Gastroesophageal sphincter (tissue), 4 donors: ENCODE results near the gene ARHGAP26. TPM values are rescaled to one million over a fixed set of nuclear protein-coding genes. Genes with fewer than 3 reads are reported as not detected.

Experiments used
- ATAC-seq: fragments of 150-250 bp; one replicate; pipeline ENCODE4 v1.9.1; 2016; ENCODE audit warnings: mild to moderate bottlenecking, moderate library complexity
- H3K27ac ChIP-seq, 4 donors: fragments of 200-600 bp; sonication (generic) in 3 of 4; 1 replicate in 3 of 4; 2 replicates in 1 of 4; pipeline ENCODE4 v1.5.1; 2016 to 2019
- H3K27me3 ChIP-seq: fragments of 200-600 bp; sonication (generic); one replicate; pipeline ENCODE4 v1.5.1; 2019
- H3K36me3 ChIP-seq, 2 donors: fragments of 200-600 bp; sonication (generic); one replicate each; pipeline ENCODE4 v1.5.1; 2019; ENCODE audit warnings: control low read depth in 1 of 2
- H3K4me1 ChIP-seq, 3 donors: fragments of 200-600 bp; sonication (generic); 1 replicate in 2 of 3; 2 replicates in 1 of 3; pipeline ENCODE4 v1.5.1; 2016 to 2019; ENCODE audit warnings: control low read depth in 2 of 3
- H3K4me3 ChIP-seq, 2 donors: fragments of 200-600 bp; sonication (generic); one replicate each; pipeline ENCODE4 v1.5.1; 2019; ENCODE audit warnings: mild to moderate bottlenecking in 1 of 2, moderate library complexity in 1 of 2
- H3K9me3 ChIP-seq, 3 donors: fragments of 200-600 bp; sonication (generic); one replicate each; pipeline ENCODE4 v1.5.1; 2017 to 2019; ENCODE audit warnings: control low read depth in 2 of 3
- CTCF ChIP-seq, 4 experiments: fragments of 200-600 bp in 2 of 4; fragments of 450-650 bp in 2 of 4; sonication (generic) in 1 of 4; IDR thresholded peaks; one replicate each; pipeline ENCODE4 v1.5.1; 2017 to 2019; ENCODE audit warnings: antibody characterized with exemption in 4 of 4, mild to moderate bottlenecking in 2 of 4, moderate library complexity in 2 of 4
- EP300 ChIP-seq: sonication (generic); formaldehyde crosslinking; IDR thresholded peaks from one replicate; pipeline ENCODE4 v1.6.1; 2017; ENCODE audit warnings: antibody characterized with exemption, mild to moderate bottlenecking
- POLR2A ChIP-seq, 2 donors: fragments of 450-650 bp; IDR thresholded peaks; one replicate each; pipeline ENCODE4 v1.6.1; 2017; ENCODE audit warnings: antibody characterized with exemption in 2 of 2, mild to moderate bottlenecking in 2 of 2, moderate library complexity in 1 of 2
- POLR2AphosphoS5 ChIP-seq: sonication (generic); formaldehyde crosslinking; IDR thresholded peaks from one replicate; pipeline ENCODE4 v1.6.1; 2017; ENCODE audit warnings: antibody characterized with exemption
- WGBS, 2 donors: methylation state at CpG; one replicate each; pipeline ENCODE4 v1.1.5; 2018; ENCODE audit warnings: low coverage in 1 of 2; 5-methylcytosine and 5-hydroxymethylcytosine counted together
- total RNA-seq, 4 donors: library from RNA; depleted of rRNA; stranded (reverse); fragments of >200 nt; gene quantifications; one replicate each; pipeline ENCODE4 v1.1.0, GENCODE V29; 2016

Gene ARHGAP26
- total RNA-seq, 4 donors from 2014 or later = 15.2 to 41.7 (median 31.7) TPM

DNA sequence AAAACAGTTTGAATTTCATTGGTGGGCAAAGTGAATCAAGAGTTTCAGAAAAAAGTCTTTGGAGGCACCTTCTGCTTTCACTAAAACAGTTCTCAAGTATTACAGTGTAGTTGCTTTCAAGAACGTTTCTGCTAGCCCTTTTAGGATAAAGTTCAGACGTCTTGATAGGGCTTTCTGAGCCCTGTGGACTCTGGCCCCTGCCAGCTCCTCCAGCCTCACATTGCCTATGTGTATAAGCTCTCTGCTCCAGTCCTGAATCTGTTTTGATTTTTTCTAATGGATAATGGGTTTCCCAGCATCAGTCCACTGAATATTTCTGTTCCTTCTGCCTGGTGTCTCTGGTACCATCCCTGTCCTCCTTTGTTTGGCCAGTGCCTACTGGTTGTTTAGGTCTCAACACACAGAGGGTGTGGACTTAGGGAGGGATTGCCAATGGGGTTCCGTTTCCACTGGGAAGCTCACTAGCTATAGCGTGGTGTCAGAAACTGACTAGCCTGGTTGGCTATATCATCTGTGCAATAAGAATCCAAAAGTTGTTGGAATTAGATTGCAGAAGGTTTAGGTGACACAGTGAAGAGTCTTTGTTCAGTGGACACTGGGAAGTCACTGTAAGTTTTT, 26.4 kb downstream of the ARHGAP26 start:
- TF ChIP-seq POLR2AphosphoS5 (no peak), EP300 (no peak), CTCF (IDR thresholded peaks at IDR 0.05) (no peak), POLR2A (IDR thresholded peaks at IDR 0.05) (no peak)
- 74 to 83% methylated on average over 3 to 4 of the region's 4 CpGs for WGBS, 2 donors
- ATAC-seq = no peak
- no peaks in the 10 kb centered on the region for H3K27me3 ChIP-seq
- no peak overlapping the region for H3K27ac ChIP-seq
- H3K4me1 ChIP-seq = peaks cover 0 to 11% (median 0%) of the 10 kb centered on the region in 3 donors
- no peak overlapping the region for H3K4me3 ChIP-seq
- no peaks in the 10 kb centered on the region for H3K36me3 ChIP-seq
- no peaks in the 10 kb centered on the region for H3K9me3 ChIP-seq

- Histone ChIP-seq H3K4me3 (no peak overlapping the region), H3K36me3 (no peaks in the 10 kb centered on the region), H3K4me1 (peaks cover 0 to 12% (median 0%) of the 10 kb centered on the region in 3 donors), H3K27me3 (no peaks in the 10 kb centered on the region), H3K9me3 (no peaks in the 10 kb centered on the region), H3K27ac (no peak overlapping the region)
- ATAC-seq = no peak
- 86% methylated on average over 3 of the region's 3 CpGs; no CpG with 5 or more reads in 1 of the 2 donors for WGBS, 2 donors
- TF ChIP-seq EP300 = no peak
- TF ChIP-seq CTCF (IDR thresholded peaks at IDR 0.05) = no peak
- TF ChIP-seq POLR2AphosphoS5 = no peak
- no peak for TF ChIP-seq POLR2A (IDR thresholded peaks at IDR 0.05)
Measured at GRCh38 chr5:142797420-142797819, 27.2 kb downstream of the ARHGAP26 start.

DNA sequence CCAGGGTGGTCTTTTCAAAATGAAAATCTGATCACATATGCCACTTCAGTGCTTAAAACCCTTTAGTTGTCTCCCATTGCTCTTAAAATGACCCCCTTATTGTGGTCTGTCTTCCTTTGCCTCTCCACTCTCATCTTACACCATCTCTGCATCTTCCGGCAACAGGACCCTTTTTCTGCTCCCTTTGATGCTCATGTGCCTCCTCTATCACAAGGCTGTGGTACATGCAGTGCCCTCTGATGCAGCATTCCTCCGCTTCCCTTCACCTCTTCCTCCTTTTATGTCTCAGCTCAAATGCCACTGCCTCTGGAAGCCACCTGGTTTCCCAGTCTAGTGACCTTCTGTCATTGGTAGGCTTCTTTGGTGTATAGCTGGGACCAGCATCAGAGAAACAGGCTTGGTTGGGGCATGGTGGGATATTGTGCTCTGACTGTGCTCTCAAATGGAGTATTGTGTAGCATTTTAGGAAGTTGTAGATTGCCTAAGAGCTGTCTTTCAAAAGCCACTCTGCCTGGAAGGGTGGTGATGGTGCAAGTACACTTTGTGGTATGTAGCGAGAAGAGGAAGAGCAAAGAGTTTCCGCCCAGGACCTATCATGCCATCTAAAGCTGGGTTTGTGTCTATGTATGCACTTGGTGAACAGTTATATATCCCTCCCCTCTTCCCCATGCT, 28.1 kb downstream of the ARHGAP26 start:
- no peak overlapping the region for H3K27ac ChIP-seq
- H3K27me3 ChIP-seq = no peaks in the 10 kb centered on the region
- no peaks in the 10 kb centered on the region for H3K9me3 ChIP-seq
- TF ChIP-seq CTCF (IDR thresholded peaks at IDR 0.05) (no peak), EP300 (no peak), POLR2A (IDR thresholded peaks at IDR 0.05) (no peak), POLR2AphosphoS5 (no peak)
- WGBS, 2 donors = 71 to 87% methylated on average over 2 to 4 of the region's 4 CpGs
- peaks cover 0 to 20% (median 0%) of the 10 kb centered on the region in 3 donors for H3K4me1 ChIP-seq
- no peak overlapping the region for H3K4me3 ChIP-seq
- peak; percentile 72 for ATAC-seq
- no peaks in the 10 kb centered on the region for H3K36me3 ChIP-seq

- Histone ChIP-seq H3K9me3 (no peaks in the 10 kb centered on the region), H3K4me3 (no peak overlapping the region), H3K27ac (no peak overlapping the region), H3K36me3 (no peaks in the 10 kb centered on the region), H3K27me3 (no peaks in the 10 kb centered on the region), H3K4me1 (peaks cover 0 to 16% (median 4%) of the 10 kb centered on the region in 3 donors)
- WGBS, 2 donors = 89 to 100% methylated on average over 2 to 4 of the region's 6 CpGs
- no peak for TF ChIP-seq EP300
- ATAC-seq = no peak
Measured at GRCh38 chr5:142800776-142801494, 30.8 kb downstream of the ARHGAP26 start.

DNA sequence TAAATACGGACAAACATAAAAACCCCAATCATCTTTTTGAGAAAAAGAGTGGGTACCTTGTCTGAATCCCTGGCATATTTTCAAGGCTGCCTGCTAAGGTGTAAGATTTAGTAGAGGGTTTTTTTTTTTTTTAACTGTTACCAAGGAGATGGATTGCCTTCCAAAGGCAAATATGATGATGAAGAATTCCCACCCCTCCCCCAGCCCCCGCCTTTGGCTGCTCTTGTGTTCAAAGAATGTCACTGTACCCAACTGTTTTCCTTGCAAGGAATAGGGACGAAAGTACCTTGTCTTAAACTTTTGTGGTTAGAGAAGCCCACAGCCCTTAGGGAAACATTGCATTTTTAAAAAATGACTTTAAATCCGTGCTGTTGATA, 31.3 kb downstream of the ARHGAP26 start:
- no peak for ATAC-seq
- no peak overlapping the region for H3K4me3 ChIP-seq
- no peak for TF ChIP-seq POLR2AphosphoS5
- no peak for TF ChIP-seq POLR2A (IDR thresholded peaks at IDR 0.05)
- no peak for TF ChIP-seq CTCF (IDR thresholded peaks at IDR 0.05)
- no peak for TF ChIP-seq EP300
- no peaks in the 10 kb centered on the region for H3K9me3 ChIP-seq
- H3K36me3 ChIP-seq = no peaks in the 10 kb centered on the region
- H3K27ac ChIP-seq = no peak overlapping the region
- no peaks in the 10 kb centered on the region for H3K27me3 ChIP-seq
- peaks cover 0 to 17% (median 4%) of the 10 kb centered on the region in 3 donors for H3K4me1 ChIP-seq
- WGBS, 2 donors = 75 to 93% methylated on average over 2 to 4 of the region's 4 CpGs
